ENCODE measurements around the gene LYSMD2.

LYSMD2 gene

DNA sequence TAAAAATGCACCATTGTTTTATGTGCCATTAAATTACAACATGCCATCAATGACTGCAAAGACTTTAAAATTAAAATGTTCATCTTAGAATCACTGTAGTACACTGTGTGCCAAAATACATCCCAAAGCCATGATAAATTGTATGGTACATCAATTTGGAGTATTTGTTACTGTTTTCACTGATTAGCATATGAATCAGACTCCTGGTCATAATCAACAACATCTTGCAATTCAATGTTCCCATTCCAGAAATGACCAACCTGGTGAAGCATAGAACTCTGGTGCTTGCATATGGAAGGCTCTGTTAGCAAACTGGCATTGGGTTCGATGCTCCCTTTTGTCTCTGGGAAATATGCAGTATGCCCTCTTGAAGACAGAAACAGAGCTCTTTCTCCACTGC is 22.5 kb downstream of the LYSMD2 start:
- Histone ChIP-seq H3K9me2 (replicated peaks; ENCODE audit: control insufficient read depth, low read length) (no peaks in the 10 kb centered on the region), H3K9me3 (ENCODE audit: control insufficient read depth, insufficient read depth, low read length) (no peaks in the 10 kb centered on the region), H3K4me3 (ENCODE audit: low read length) (no peak overlapping the region), H3K4me2 (ENCODE audit: low read length) (no peak overlapping the region), H3K79me2 (ENCODE audit: control insufficient read depth, low read length) (no peaks in the 10 kb centered on the region), H3K27ac (ENCODE audit: low read depth, low read length) (no peak overlapping the region), H4K20me1 (ENCODE audit: control insufficient read depth, insufficient read depth, low read depth, low read length) (no peaks in the 10 kb centered on the region), H3K4me1 (ENCODE audit: control insufficient read depth, low read length) (no peaks in the 10 kb centered on the region), H3K36me3 (ENCODE audit: control insufficient read depth, low read length) (no peaks in the 10 kb centered on the region), H3F3A (ENCODE audit: control insufficient read depth, insufficient read depth) (no peaks in the 10 kb centered on the region), H3K27me3 (ENCODE audit: control insufficient read depth, low read length) (no peaks in the 10 kb centered on the region)
- TF ChIP-seq, protein P1, sequence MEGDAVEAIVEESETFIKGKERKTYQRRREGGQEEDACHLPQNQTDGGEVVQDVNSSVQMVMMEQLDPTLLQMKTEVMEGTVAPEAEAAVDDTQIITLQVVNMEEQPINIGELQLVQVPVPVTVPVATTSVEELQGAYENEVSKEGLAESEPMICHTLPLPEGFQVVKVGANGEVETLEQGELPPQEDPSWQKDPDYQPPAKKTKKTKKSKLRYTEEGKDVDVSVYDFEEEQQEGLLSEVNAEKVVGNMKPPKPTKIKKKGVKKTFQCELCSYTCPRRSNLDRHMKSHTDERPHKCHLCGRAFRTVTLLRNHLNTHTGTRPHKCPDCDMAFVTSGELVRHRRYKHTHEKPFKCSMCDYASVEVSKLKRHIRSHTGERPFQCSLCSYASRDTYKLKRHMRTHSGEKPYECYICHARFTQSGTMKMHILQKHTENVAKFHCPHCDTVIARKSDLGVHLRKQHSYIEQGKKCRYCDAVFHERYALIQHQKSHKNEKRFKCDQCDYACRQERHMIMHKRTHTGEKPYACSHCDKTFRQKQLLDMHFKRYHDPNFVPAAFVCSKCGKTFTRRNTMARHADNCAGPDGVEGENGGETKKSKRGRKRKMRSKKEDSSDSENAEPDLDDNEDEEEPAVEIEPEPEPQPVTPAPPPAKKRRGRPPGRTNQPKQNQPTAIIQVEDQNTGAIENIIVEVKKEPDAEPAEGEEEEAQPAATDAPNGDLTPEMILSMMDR (IDR thresholded peaks at IDR 0.05; ENCODE audit: low read depth, low read length, poor library complexity, severe bottlenecking), result no peak
- TF ChIP-seq EZH2phosphoT487 (IDR thresholded peaks at IDR 0.05; ENCODE audit: borderline replicate concordance, low read length), result no peak

DNA sequence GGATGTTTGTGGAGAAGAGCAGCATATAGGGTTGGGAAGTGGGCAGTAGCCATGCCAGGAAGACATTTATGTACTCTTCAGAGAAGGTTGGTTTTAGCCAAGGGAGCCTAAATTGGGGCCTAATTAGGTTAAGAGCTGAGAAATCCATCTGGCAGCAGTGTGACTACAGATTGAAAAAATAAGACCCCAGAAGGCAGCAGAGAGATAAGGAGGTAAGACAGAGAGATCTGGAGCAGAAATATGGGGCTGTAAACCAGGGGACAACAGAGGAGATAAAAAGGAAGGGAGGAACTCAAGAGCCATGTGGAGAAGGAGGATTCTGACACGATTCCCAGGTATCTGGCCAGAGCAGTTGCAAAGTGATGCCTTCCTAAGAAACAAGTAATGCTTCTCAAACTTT is 23.3 kb downstream of the LYSMD2 start:
- H3F3A ChIP-seq (ENCODE audit: control insufficient read depth, insufficient read depth), result no peaks in the 10 kb centered on the region
- no peak overlapping the region for H3K27ac ChIP-seq (ENCODE audit: low read depth, low read length)
- no peak overlapping the region for H3K4me2 ChIP-seq (ENCODE audit: low read length)
- no peaks in the 10 kb centered on the region for H3K27me3 ChIP-seq (ENCODE audit: control insufficient read depth, low read length)
- no peaks in the 10 kb centered on the region for H3K9me3 ChIP-seq (ENCODE audit: control insufficient read depth, insufficient read depth, low read length)
- H3K4me1 ChIP-seq (ENCODE audit: control insufficient read depth, low read length), result no peaks in the 10 kb centered on the region
- no peaks in the 10 kb centered on the region for H4K20me1 ChIP-seq (ENCODE audit: control insufficient read depth, insufficient read depth, low read depth, low read length)
- H3K9me2 ChIP-seq (replicated peaks; ENCODE audit: control insufficient read depth, low read length), result no peaks in the 10 kb centered on the region
- no peaks in the 10 kb centered on the region for H3K36me3 ChIP-seq (ENCODE audit: control insufficient read depth, low read length)
- H3K79me2 ChIP-seq (ENCODE audit: control insufficient read depth, low read length), result no peaks in the 10 kb centered on the region
- TF ChIP-seq, protein P1 (IDR thresholded peaks at IDR 0.05; ENCODE audit: low read depth, low read length, poor library complexity, severe bottlenecking), result no peak
- no peak for TF ChIP-seq EZH2phosphoT487 (IDR thresholded peaks at IDR 0.05; ENCODE audit: borderline replicate concordance, low read length)
- no peak overlapping the region for H3K4me3 ChIP-seq (ENCODE audit: low read length)

DNA sequence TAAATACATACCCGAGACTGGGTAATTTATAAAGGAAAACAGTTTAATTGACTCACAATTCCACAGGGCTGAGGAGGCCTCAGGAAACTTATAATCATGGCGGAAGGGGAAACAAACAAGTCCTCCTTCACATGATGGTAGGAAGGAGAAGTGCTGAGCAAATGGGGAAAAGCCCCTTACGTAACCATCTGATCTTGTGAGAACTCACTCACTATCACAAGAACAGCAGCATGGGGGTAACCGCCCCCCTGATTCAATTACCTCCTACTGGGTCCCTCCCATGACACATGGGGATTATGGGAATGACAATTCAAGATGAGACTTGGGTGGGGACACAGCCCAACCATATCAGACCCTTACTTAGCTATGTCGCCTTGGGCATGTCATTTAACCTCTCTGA is 28.4 kb downstream of the LYSMD2 start:
- Histone ChIP-seq H3K27ac (ENCODE audit: low read depth, low read length) (no peak overlapping the region), H3K4me2 (ENCODE audit: low read length) (no peak overlapping the region), H3K9me2 (replicated peaks; ENCODE audit: control insufficient read depth, low read length) (no peaks in the 10 kb centered on the region), H3K9me3 (ENCODE audit: control insufficient read depth, insufficient read depth, low read length) (no peaks in the 10 kb centered on the region), H4K20me1 (ENCODE audit: control insufficient read depth, insufficient read depth, low read depth, low read length) (no peaks in the 10 kb centered on the region), H3K27me3 (ENCODE audit: control insufficient read depth, low read length) (no peaks in the 10 kb centered on the region), H3K79me2 (ENCODE audit: control insufficient read depth, low read length) (no peaks in the 10 kb centered on the region), H3K36me3 (ENCODE audit: control insufficient read depth, low read length) (no peaks in the 10 kb centered on the region), H3F3A (ENCODE audit: control insufficient read depth, insufficient read depth) (no peaks in the 10 kb centered on the region), H3K4me1 (ENCODE audit: control insufficient read depth, low read length) (no peaks in the 10 kb centered on the region), H3K4me3 (ENCODE audit: low read length) (no peak overlapping the region)
- TF ChIP-seq, protein P1 (IDR thresholded peaks at IDR 0.05; ENCODE audit: low read depth, low read length, poor library complexity, severe bottlenecking), result no peak
- no peak for TF ChIP-seq EZH2phosphoT487 (IDR thresholded peaks at IDR 0.05; ENCODE audit: borderline replicate concordance, low read length)

DNA sequence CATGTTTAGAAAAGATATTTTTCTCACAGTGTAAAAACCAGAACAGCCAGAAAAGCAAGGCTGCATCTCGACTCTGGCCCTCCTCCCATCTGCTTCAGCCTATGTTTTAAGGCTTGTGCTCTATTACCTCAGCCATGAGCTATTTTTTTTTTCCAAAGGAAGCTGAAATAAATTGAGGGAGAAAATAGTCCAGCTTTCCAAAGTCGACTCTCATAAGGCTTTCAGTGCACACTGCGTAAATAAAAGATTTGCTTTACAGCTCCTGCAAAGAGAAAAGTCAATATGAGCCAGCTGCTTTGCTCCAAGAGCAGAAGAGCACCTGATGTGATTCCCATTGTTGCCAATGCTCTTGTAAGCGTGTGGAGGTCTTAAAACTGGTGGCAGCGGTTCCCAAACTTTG is 29.4 kb downstream of the LYSMD2 start:
- no peaks in the 10 kb centered on the region for H3K9me2 ChIP-seq (replicated peaks; ENCODE audit: control insufficient read depth, low read length)
- H3K4me3 ChIP-seq (ENCODE audit: low read length), result no peak overlapping the region
- H3K9me3 ChIP-seq (ENCODE audit: control insufficient read depth, insufficient read depth, low read length), result no peaks in the 10 kb centered on the region
- no peaks in the 10 kb centered on the region for H3K36me3 ChIP-seq (ENCODE audit: control insufficient read depth, low read length)
- H4K20me1 ChIP-seq (ENCODE audit: control insufficient read depth, insufficient read depth, low read depth, low read length), result no peaks in the 10 kb centered on the region
- no peaks in the 10 kb centered on the region for H3K79me2 ChIP-seq (ENCODE audit: control insufficient read depth, low read length)
- 0 out of 2 replicates have a peak, but pooled peaks cover under 1% of the 10 kb centered on the region for H3K27me3 ChIP-seq (ENCODE audit: control insufficient read depth, low read length)
- H3F3A ChIP-seq (ENCODE audit: control insufficient read depth, insufficient read depth), result no peaks in the 10 kb centered on the region
- no peak overlapping the region for H3K4me2 ChIP-seq (ENCODE audit: low read length)
- no peaks in the 10 kb centered on the region for H3K4me1 ChIP-seq (ENCODE audit: control insufficient read depth, low read length)
- no peak for TF ChIP-seq EZH2phosphoT487 (IDR thresholded peaks at IDR 0.05; ENCODE audit: borderline replicate concordance, low read length)
- TF ChIP-seq, protein P1 (IDR thresholded peaks at IDR 0.05; ENCODE audit: low read depth, low read length, poor library complexity, severe bottlenecking), result no peak
- H3K27ac ChIP-seq (ENCODE audit: low read depth, low read length), result no peak overlapping the region

All from DOHH2 (cell line).